ENCODE measurements around the gene MTHFD1L. TPM values are rescaled to one million over a fixed set of nuclear protein-coding genes. Genes with fewer than 3 reads are reported as not detected.

Gene MTHFD1L
- total RNA-seq, 1 donor from 2014 or later: 53.2 TPM

DNA sequence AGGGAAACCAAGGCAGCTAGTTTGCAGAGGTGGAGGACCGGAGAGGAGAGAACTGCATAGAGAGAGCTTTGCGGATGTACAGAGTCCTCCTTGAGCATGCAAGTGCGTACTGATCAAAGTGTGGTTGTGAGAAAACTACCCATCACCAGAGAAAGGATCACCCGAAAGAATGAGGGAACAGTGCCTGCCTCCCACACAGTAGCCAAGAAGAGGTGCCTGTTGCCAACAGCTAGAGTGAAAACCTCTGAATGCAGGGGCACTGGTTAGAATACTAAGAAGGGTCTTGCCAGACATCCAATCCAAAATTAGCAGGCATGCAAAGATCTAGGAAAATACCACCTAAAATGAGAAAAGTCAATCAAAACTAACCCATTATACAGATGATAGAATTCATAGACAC lies 207.6 kb downstream of the MTHFD1L start:
- Histone ChIP-seq H3K36me3 (ENCODE audit: control insufficient read depth, insufficient read depth, low read length) (peaks cover 3% of the 10 kb centered on the region), H3K27me3 (ENCODE audit: control insufficient read depth, insufficient read depth, low read length) (no peaks in the 10 kb centered on the region), H3K4me3 (ENCODE audit: low read depth, low read length) (no peak overlapping the region)
- DNase-seq (ENCODE audit: low read depth) (no peak), FAIRE-seq (no peak)
- TF ChIP-seq, protein P1, sequence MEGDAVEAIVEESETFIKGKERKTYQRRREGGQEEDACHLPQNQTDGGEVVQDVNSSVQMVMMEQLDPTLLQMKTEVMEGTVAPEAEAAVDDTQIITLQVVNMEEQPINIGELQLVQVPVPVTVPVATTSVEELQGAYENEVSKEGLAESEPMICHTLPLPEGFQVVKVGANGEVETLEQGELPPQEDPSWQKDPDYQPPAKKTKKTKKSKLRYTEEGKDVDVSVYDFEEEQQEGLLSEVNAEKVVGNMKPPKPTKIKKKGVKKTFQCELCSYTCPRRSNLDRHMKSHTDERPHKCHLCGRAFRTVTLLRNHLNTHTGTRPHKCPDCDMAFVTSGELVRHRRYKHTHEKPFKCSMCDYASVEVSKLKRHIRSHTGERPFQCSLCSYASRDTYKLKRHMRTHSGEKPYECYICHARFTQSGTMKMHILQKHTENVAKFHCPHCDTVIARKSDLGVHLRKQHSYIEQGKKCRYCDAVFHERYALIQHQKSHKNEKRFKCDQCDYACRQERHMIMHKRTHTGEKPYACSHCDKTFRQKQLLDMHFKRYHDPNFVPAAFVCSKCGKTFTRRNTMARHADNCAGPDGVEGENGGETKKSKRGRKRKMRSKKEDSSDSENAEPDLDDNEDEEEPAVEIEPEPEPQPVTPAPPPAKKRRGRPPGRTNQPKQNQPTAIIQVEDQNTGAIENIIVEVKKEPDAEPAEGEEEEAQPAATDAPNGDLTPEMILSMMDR (IDR thresholded peaks at IDR 0.05; ENCODE audit: insufficient read depth, low read length, severe bottlenecking): no peak

DNA sequence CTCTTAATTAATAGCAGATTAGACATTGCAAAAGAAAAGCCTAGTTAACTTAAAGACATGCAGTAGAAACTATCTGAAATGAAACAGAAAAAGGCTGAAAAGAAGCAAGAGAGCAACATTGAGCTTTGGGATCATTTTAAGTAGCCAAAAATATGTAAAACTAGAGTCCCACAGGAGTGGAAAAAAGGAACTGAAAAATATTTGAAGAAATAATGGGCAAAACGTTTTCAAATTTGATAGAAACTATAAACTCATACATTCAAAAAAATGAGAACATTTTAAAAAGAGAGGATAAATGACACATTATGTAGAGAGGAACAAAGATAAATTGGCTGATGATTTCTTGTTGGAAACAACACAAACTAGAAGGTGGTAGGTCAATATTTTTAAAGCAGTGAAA lies 208.2 kb downstream of the MTHFD1L start:
- Histone ChIP-seq H3K36me3 (ENCODE audit: control insufficient read depth, insufficient read depth, low read length) (peaks cover 3% of the 10 kb centered on the region), H3K27me3 (ENCODE audit: control insufficient read depth, insufficient read depth, low read length) (no peaks in the 10 kb centered on the region), H3K4me3 (ENCODE audit: low read depth, low read length) (no peak overlapping the region)
- TF ChIP-seq, protein P1 (IDR thresholded peaks at IDR 0.05; ENCODE audit: insufficient read depth, low read length, severe bottlenecking): no peak
- DNase-seq (ENCODE audit: low read depth): no peak
- FAIRE-seq: no peak

DNA sequence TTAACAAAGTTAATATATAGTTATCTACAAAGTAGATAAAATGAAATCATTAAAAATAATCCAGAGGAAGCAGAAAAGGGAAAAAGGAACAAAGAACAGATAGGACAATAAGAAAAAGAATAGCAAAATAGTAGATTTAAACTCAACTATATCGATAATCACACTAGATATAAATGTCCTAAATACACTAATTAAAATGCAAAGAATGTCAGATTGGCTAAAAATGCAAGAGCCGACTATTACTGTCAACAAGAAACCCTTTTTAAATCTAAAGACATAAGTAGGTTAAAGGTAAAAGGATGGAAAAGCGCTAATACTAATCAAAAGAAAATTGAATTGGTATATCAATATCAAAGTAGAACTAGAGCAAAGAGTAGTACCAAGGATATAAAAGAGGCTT lies 209.5 kb downstream of the MTHFD1L start:
- Histone ChIP-seq H3K4me3 (ENCODE audit: low read depth, low read length) (no peak overlapping the region), H3K27me3 (ENCODE audit: control insufficient read depth, insufficient read depth, low read length) (no peaks in the 10 kb centered on the region), H3K36me3 (ENCODE audit: control insufficient read depth, insufficient read depth, low read length) (no peaks in the 10 kb centered on the region)
- DNase-seq (ENCODE audit: low read depth): no peak
- FAIRE-seq: no peak
- TF ChIP-seq, protein P1 (IDR thresholded peaks at IDR 0.05; ENCODE audit: insufficient read depth, low read length, severe bottlenecking): no peak

DNA sequence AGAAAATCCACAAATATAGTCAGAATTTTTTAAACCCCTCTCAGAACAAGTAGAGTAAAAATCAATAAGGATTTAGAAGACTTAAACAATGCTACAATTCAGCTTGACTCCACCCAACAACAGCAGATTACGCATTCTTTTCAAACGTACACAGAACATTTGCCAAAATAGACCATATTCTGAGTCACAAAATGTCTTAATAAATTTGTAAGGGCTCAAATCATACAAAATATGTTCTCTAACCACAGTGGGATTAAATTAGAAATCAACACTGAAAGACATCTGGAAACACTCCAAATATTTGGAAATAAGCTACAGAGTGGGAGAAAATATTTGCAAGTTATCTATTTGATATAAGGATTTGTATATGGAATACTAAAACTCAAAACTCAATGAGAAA lies 210.0 kb downstream of the MTHFD1L start:
- FAIRE-seq (no peak), DNase-seq (ENCODE audit: low read depth) (peak; percentile 81)
- TF ChIP-seq, protein P1 (IDR thresholded peaks at IDR 0.05; ENCODE audit: insufficient read depth, low read length, severe bottlenecking): no peak
- no peaks in the 10 kb centered on the region for H3K27me3 ChIP-seq (ENCODE audit: control insufficient read depth, insufficient read depth, low read length)
- H3K36me3 ChIP-seq (ENCODE audit: control insufficient read depth, insufficient read depth, low read length): no peaks in the 10 kb centered on the region
- no peak overlapping the region for H3K4me3 ChIP-seq (ENCODE audit: low read depth, low read length)

DNA sequence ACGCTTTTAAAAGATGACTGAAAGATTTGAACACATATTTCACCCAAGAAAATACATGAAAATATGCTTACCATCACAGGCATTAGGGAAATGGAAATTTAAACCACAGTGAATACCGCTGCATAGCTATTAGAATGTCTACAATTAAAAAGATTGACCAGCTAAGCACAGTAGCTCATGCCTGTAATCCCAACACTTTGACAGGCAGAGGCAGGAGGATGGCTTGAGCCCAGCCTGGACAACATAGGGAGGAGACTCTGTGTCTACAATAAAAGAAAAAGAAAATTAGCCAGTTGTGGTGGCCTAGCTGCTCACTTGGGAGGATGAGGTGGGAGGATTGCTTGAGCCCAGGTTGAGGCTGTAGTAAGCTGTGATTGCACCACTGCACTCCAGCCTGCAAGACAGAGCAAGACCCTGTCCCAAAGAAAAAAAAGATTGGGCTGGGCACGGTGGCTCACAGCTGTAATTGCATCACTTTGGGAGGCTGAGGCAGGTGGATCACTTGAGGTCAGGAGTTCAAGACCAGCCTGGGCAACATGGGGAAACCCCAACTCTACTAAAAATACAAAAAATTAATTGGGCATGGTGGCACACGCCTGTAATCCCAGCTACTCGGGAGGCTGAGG lies 210.5 kb downstream of the MTHFD1L start:
- Histone ChIP-seq H3K27me3 (ENCODE audit: control insufficient read depth, insufficient read depth, low read length) (no peaks in the 10 kb centered on the region), H3K4me3 (ENCODE audit: low read depth, low read length) (no peak overlapping the region), H3K36me3 (ENCODE audit: control insufficient read depth, insufficient read depth, low read length) (no peaks in the 10 kb centered on the region)
- DNase-seq (ENCODE audit: low read depth) (peak; percentile 46), FAIRE-seq (no peak)
- TF ChIP-seq, protein P1 (IDR thresholded peaks at IDR 0.05; ENCODE audit: insufficient read depth, low read length, severe bottlenecking): no peak

DNA sequence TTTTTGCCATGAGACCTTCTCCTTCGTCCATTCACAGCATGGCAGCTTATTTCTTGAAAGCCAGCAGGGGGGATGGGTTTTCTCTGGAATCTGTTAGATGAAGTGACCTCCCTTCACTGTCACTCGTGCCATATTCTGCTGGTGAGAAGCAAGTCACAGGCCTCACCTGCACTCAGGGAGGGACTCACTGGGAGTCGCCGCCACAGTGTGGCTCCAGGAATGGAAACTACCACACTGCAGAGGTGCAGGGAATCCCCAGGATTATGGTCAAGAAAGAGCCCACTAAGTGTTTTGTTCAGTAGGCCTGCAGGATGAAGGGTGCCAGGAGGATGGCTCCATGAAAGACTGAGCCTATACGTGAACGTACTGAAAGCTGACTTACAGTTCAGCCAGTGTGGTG lies 213.2 kb downstream of the MTHFD1L start:
- no peaks in the 10 kb centered on the region for H3K27me3 ChIP-seq (ENCODE audit: control insufficient read depth, insufficient read depth, low read length)
- H3K36me3 ChIP-seq (ENCODE audit: control insufficient read depth, insufficient read depth, low read length): no peaks in the 10 kb centered on the region
- no peak for DNase-seq (ENCODE audit: low read depth)
- no peak overlapping the region for H3K4me3 ChIP-seq (ENCODE audit: low read depth, low read length)
- no peak for FAIRE-seq
- TF ChIP-seq, protein P1 (IDR thresholded peaks at IDR 0.05; ENCODE audit: insufficient read depth, low read length, severe bottlenecking): no peak
